ENCODE measurements around the gene GJA4.

GJA4 gene

DNA sequence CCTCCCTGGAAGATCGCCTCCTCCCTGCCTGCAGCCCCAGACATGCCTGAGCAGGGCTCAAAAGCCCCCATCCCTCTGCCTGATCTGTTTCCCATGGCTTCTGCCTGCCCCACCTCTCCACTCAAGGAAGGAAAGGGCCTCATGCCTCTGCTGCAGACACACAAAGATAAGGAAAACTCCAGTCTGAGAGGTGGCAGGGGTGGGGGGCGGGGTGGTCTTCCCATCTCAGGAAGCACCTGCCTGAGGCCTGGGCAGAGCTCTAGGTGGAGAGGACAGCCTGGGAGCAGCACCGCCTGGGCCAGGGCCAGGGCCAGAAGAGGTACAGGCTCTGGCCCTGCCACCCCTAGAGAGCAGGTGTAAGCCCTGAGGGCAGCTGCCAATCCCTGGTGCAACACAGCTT, 15.9 kb upstream of the GJA4 start:
- no peak for TF ChIP-seq POLR2A (IDR thresholded peaks at IDR 0.05; ENCODE audit: extremely low read depth, insufficient read length)
- TF ChIP-seq, protein P1, sequence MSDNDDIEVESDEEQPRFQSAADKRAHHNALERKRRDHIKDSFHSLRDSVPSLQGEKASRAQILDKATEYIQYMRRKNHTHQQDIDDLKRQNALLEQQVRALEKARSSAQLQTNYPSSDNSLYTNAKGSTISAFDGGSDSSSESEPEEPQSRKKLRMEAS (IDR thresholded peaks at IDR 0.05; ENCODE audit: low read depth, low read length), result no peak
- TF ChIP-seq MYC (IDR thresholded peaks at IDR 0.05; ENCODE audit: low read depth, low read length), result no peak
- TF ChIP-seq, protein P2, sequence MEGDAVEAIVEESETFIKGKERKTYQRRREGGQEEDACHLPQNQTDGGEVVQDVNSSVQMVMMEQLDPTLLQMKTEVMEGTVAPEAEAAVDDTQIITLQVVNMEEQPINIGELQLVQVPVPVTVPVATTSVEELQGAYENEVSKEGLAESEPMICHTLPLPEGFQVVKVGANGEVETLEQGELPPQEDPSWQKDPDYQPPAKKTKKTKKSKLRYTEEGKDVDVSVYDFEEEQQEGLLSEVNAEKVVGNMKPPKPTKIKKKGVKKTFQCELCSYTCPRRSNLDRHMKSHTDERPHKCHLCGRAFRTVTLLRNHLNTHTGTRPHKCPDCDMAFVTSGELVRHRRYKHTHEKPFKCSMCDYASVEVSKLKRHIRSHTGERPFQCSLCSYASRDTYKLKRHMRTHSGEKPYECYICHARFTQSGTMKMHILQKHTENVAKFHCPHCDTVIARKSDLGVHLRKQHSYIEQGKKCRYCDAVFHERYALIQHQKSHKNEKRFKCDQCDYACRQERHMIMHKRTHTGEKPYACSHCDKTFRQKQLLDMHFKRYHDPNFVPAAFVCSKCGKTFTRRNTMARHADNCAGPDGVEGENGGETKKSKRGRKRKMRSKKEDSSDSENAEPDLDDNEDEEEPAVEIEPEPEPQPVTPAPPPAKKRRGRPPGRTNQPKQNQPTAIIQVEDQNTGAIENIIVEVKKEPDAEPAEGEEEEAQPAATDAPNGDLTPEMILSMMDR (IDR thresholded peaks at IDR 0.05; ENCODE audit: low read depth, low read length), result no peak
- no peak for DNase-seq (ENCODE audit: low read depth)
- H3K4me3 ChIP-seq (ENCODE audit: low read depth, low read length), result no peak overlapping the region

GRCh38 chr1:34777519-34778321, 15.1 kb upstream of the GJA4 start:
- DNase-seq (ENCODE audit: low read depth), result no peak
- H3K4me3 ChIP-seq (ENCODE audit: low read depth, low read length), result no peak overlapping the region
- TF ChIP-seq, protein P1 (IDR thresholded peaks at IDR 0.05; ENCODE audit: low read depth, low read length), result no peak
- no peak for TF ChIP-seq POLR2A (IDR thresholded peaks at IDR 0.05; ENCODE audit: extremely low read depth, insufficient read length)
- no peak for TF ChIP-seq MYC (IDR thresholded peaks at IDR 0.05; ENCODE audit: low read depth, low read length)

DNA sequence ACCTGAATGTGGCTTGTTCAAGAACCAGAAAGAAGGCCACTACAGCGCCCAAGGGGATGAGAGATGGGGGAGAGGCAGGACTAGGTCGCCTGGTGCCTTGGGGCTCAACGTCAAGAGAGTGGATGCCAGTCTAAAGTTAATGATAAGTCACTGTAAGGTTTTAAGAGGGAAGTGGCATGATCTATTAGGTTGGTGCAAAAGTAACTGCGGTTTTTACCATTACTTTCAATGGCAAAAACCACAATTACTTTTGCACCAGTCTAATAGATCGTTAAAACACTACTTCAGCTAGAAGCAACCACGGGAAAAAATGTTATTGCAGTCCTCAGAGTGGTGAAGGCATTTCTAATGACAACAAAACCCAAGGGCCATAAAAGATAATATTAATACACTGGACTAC, 14.4 kb upstream of the GJA4 start:
- TF ChIP-seq, protein P2 (IDR thresholded peaks at IDR 0.05; ENCODE audit: low read depth, low read length), result no peak
- no peak for TF ChIP-seq POLR2A (IDR thresholded peaks at IDR 0.05; ENCODE audit: extremely low read depth, insufficient read length)
- TF ChIP-seq, protein P1 (IDR thresholded peaks at IDR 0.05; ENCODE audit: low read depth, low read length), result no peak
- no peak for TF ChIP-seq MYC (IDR thresholded peaks at IDR 0.05; ENCODE audit: low read depth, low read length)
- DNase-seq (ENCODE audit: low read depth), result no peak
- H3K4me3 ChIP-seq (ENCODE audit: low read depth, low read length), result no peak overlapping the region

DNA sequence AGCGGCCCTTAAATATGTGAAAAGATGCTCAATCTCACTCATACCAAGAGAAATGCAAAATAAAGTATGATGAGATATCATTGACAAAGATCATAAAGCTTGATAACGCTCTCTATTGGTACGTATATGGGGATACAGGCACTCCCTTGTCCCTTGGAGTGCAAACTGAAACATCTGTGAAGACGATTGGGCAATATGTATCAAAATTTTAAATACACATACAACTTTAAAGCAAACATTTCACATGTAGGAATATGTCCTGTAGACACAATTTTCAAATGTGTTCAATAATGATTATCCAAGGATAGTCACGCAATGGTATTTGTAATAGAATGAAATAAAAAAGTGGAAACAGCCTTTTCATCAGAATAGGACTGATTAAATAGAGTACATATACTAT, 13.8 kb upstream of the GJA4 start:
- TF ChIP-seq, protein P2 (IDR thresholded peaks at IDR 0.05; ENCODE audit: low read depth, low read length), result no peak
- TF ChIP-seq MYC (IDR thresholded peaks at IDR 0.05; ENCODE audit: low read depth, low read length) (no peak), POLR2A (IDR thresholded peaks at IDR 0.05; ENCODE audit: extremely low read depth, insufficient read length) (no peak)
- TF ChIP-seq, protein P1 (IDR thresholded peaks at IDR 0.05; ENCODE audit: low read depth, low read length), result no peak
- DNase-seq (ENCODE audit: low read depth), result no peak
- H3K4me3 ChIP-seq (ENCODE audit: low read depth, low read length), result no peak overlapping the region

- DNase-seq (ENCODE audit: low read depth), result no peak
- H3K4me3 ChIP-seq (ENCODE audit: low read depth, low read length), result no peak overlapping the region
- TF ChIP-seq POLR2A (IDR thresholded peaks at IDR 0.05; ENCODE audit: extremely low read depth, insufficient read length) (no peak), MYC (IDR thresholded peaks at IDR 0.05; ENCODE audit: low read depth, low read length) (no peak)
- TF ChIP-seq, protein P2 (IDR thresholded peaks at IDR 0.05; ENCODE audit: low read depth, low read length), result no peak
- TF ChIP-seq, protein P1 (IDR thresholded peaks at IDR 0.05; ENCODE audit: low read depth, low read length), result no peak
Measured at GRCh38 chr1:34779526-34779925, 13.3 kb upstream of the GJA4 start.

DNA sequence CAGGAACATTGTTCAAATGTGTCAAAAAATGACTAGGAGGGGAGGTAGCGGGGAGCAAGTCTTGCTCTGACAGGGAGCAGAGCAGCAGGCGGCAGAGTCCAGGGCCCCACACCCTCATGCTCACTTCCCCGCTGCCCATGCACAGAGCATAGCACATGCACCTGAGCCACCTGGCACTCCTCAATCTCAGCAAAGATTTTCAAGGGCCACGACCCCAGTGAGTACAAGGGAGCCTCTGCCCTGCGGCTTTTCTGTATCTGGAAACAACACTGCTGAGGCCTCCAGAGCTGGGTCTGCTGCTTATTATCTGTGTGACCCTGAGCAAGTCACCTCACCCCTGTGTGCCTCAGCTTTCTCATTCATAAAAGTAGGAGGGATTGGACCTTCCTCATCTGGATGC, 12.8 kb upstream of the GJA4 start:
- H3K4me3 ChIP-seq (ENCODE audit: low read depth, low read length), result no peak overlapping the region
- TF ChIP-seq MYC (IDR thresholded peaks at IDR 0.05; ENCODE audit: low read depth, low read length) (no peak), POLR2A (IDR thresholded peaks at IDR 0.05; ENCODE audit: extremely low read depth, insufficient read length) (no peak)
- TF ChIP-seq, protein P2 (IDR thresholded peaks at IDR 0.05; ENCODE audit: low read depth, low read length), result no peak
- TF ChIP-seq, protein P1 (IDR thresholded peaks at IDR 0.05; ENCODE audit: low read depth, low read length), result no peak
- DNase-seq (ENCODE audit: low read depth), result no peak

Data from NB4 (cell line).